Measurements from ENCODE around the gene C10orf62.
A peak's percentile ranks its signal among the peaks of the same experiment; 100 is the strongest.
"Not testable (repeated sequence)": the region's sequence is repeated elsewhere in the genome, so short reads cannot be mapped to it uniquely, and the experiment has no call there.

Gene C10orf62

GRCh38 chr10:97631098-97631497, 41.6 kb downstream of the C10orf62 start:
- no peak for DNase-seq

GRCh38 chr10:97632949-97633884, 43.7 kb downstream of the C10orf62 start, which contains the start of gene MORN4:
TSS of gene MORN4 (minus strand) at chr10:97633500. CDS start at chr10:97619653, 13,847 bp downstream.
- DNase-seq, result peak; percentile 92 to 95

GRCh38 chr10:97633921-97634320, 44.4 kb downstream of the C10orf62 start:
- peak in 1 of 2 donors; percentile 37 for DNase-seq

DNA sequence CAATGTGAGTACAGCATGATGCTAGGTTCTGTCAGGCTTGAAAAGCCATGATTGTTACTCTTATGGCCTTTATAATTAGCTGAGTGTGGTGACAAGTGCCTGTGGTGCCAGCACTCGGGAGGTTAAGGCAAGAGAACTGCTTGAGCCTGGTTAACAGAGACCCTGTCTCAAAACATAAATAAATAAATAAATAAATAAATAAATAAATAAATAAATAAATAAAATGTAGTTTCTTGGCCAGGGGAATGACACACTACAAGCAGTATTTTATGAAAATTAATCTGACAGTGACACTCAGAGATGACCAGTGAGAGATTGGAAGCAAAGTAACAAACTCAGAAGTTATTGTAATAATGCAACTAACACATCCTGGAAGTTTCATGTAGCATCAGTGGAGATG, 46.1 kb downstream of the C10orf62 start:
- no peak for DNase-seq

DNA sequence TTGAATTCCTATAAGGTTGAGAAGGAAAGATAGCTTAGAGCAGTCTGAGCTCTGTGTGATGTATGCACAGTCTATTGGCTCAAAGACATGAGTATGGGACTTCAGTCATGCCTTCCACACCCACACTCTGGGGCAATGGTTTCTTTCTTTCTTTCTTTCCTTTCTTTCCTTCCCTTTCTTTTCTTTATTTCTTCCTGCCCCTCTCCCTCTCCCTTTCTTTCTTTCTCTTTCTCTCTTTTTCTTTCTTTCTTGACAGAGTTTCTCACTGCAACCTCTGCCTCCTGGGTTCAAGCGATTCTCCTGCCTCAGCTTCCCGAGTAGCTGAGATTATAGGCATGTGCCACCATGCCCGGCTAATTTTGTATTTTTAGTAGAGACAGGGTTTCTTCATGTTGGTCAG, 49.6 kb downstream of the C10orf62 start:
- not testable (repeated sequence) for DNase-seq

DNA sequence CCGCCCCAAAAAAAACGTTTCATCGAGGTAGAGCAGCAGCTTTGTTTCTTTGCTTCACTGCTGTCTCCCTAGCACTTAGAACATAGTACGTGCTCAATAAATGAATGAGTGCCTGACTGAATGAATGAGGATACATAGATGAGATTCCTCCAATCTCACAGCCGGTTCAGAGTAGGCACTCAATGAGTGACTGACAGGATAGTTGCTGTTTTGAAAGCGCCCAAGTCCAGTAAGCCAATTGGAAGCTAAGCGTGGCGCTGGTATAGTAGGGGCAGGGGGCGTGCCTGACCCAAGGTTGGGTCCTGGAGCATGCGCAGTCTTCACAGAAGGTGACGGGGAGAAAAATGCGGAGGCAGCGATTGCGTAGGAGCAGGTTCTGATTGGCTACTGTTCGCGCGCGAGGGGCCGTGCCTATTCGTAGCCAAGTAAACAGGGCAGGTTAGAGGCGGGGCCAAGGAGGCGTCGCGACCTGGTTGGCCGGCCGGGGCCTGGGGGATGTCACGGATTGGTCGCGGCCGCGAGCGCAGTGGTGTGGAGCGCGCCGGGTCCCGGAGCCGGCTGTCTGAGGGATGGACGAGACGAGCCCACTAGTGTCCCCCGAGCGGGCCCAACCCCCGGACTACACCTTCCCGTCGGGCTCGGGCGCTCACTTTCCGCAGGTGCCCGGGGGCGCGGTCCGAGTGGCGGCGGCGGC, 50.8 kb downstream of the C10orf62 start, which contains the start of gene PI4K2A:
PI4K2A (plus strand) TSS at position 498 of the 694 bp plus-strand sequence; CDS start at position 570, 72 bp downstream.
- peak; percentile 100 for DNase-seq

Measured in inflammatory macrophage (primary cell).